GM12864 (cell line): ENCODE results near the gene ESYT2.
"Not testable (repeated sequence)": the region's sequence is repeated elsewhere in the genome, so short reads cannot be mapped to it uniquely, and the experiment has no call there.

Experiments used
- DNase-seq: peaks from one replicate; pipeline ENCODE4 v3.0.0-alpha.2; 2011; ENCODE audit warnings: low read depth
- H3K4me3 ChIP-seq: 2 replicates; pipeline ENCODE4 v1.5.1; 2011; ENCODE audit warnings: mild to moderate bottlenecking, low read depth, low read length, control low read depth
- CTCF ChIP-seq: IDR thresholded peaks from 2 replicates; pipeline ENCODE4 v1.5.1; 2011; ENCODE audit warnings: low read depth, mild to moderate bottlenecking, moderate library complexity, low read length, control low read depth, inconsistent platforms; ENCODE audit errors: missing control alignments

Gene ESYT2

GRCh38 chr7:158705234-158705850, 124.0 kb downstream of the ESYT2 start:
- no peak for DNase-seq
- TF ChIP-seq CTCF = no peak

GRCh38 chr7:158704524-158705233, 124.6 kb downstream of the ESYT2 start, which contains the start of gene NCAPG2:
Gene NCAPG2, minus strand, starts transcription at chr7:158704804. Its CDS starts 2,905 bp downstream, at chr7:158701899.
- peak within 1 kb of the TSS; percentile 72 for H3K4me3 ChIP-seq
- peak; percentile 5 for TF ChIP-seq CTCF
- peak; percentile 91 for DNase-seq

More at GRCh38 chr7:158705234-158705850, 124.0 kb downstream of the ESYT2 start:
- H3K4me3 ChIP-seq = peak overlapping the region; percentile 72

GRCh38 chr7:158703679-158704523, 125.4 kb downstream of the ESYT2 start:
- DNase-seq = not testable (repeated sequence)
- peak overlapping the region; percentile 72 for H3K4me3 ChIP-seq

- peak overlapping the region; percentile 72 for H3K4me3 ChIP-seq
- no peak for TF ChIP-seq CTCF
- no peak for DNase-seq
Measured at GRCh38 chr7:158702944-158703343, 126.4 kb downstream of the ESYT2 start.

- H3K4me3 ChIP-seq = no peak overlapping the region
- no peak for TF ChIP-seq CTCF
- DNase-seq = no peak
Measured at GRCh38 chr7:158702196-158702595, 127.1 kb downstream of the ESYT2 start.

- H3K4me3 ChIP-seq = no peak overlapping the region
- no peak for DNase-seq
- no peak for TF ChIP-seq CTCF
Measured at GRCh38 chr7:158700008-158700407, 129.3 kb downstream of the ESYT2 start.

- H3K4me3 ChIP-seq = no peak overlapping the region
- DNase-seq = no peak
- no peak for TF ChIP-seq CTCF
Measured at GRCh38 chr7:158699341-158699740, 130.0 kb downstream of the ESYT2 start.
